BLaER1 treated with 17β-estradiol and CSF1 and Interleukin-3, amounts not matched to agents 10 nM and 100 nM (cell line): ENCODE data around the gene MCF2L.

Source experiments
- H3K27ac ChIP-seq, 11 experiments: shearing (Covaris generic); formaldehyde crosslinking; 2 replicates each; pipeline ENCODE4 v1.8.1; 2022
- H3K27me3 ChIP-seq, 11 experiments: shearing (Covaris generic); formaldehyde crosslinking; 2 replicates each; pipeline ENCODE4 v1.8.1; 2022
- H3K36me3 ChIP-seq, 11 experiments: shearing (Covaris generic); formaldehyde crosslinking; 2 replicates each; pipeline ENCODE4 v1.8.1; 2022
- H3K4me1 ChIP-seq, 10 experiments: shearing (Covaris generic); formaldehyde crosslinking; 2 replicates each; pipeline ENCODE4 v1.8.1; 2022
- H3K4me2 ChIP-seq, 11 experiments: shearing (Covaris generic); formaldehyde crosslinking; 2 replicates each; pipeline ENCODE4 v1.8.1; 2022
- H3K4me3 ChIP-seq, 10 experiments: shearing (Covaris generic); formaldehyde crosslinking; 2 replicates each; pipeline ENCODE4 v1.8.1; 2022
- H3K9ac ChIP-seq, 11 experiments: shearing (Covaris generic); formaldehyde crosslinking; 2 replicates each; pipeline ENCODE4 v1.8.1; 2022
- H3K9me3 ChIP-seq, 11 experiments: shearing (Covaris generic); formaldehyde crosslinking; replicated peaks in 1 of 11; 2 replicates each; pipeline ENCODE4 v1.8.1; 2022
- H4K20me1 ChIP-seq, 11 experiments: shearing (Covaris generic); formaldehyde crosslinking; 2 replicates each; pipeline ENCODE4 v1.8.1; 2022
- Cebpa-rat ChIP-seq, 11 experiments: shearing (Covaris generic); IDR thresholded peaks; 2 replicates each; pipeline ENCODE4 v1.8.1; 2022

Gene MCF2L

DNA sequence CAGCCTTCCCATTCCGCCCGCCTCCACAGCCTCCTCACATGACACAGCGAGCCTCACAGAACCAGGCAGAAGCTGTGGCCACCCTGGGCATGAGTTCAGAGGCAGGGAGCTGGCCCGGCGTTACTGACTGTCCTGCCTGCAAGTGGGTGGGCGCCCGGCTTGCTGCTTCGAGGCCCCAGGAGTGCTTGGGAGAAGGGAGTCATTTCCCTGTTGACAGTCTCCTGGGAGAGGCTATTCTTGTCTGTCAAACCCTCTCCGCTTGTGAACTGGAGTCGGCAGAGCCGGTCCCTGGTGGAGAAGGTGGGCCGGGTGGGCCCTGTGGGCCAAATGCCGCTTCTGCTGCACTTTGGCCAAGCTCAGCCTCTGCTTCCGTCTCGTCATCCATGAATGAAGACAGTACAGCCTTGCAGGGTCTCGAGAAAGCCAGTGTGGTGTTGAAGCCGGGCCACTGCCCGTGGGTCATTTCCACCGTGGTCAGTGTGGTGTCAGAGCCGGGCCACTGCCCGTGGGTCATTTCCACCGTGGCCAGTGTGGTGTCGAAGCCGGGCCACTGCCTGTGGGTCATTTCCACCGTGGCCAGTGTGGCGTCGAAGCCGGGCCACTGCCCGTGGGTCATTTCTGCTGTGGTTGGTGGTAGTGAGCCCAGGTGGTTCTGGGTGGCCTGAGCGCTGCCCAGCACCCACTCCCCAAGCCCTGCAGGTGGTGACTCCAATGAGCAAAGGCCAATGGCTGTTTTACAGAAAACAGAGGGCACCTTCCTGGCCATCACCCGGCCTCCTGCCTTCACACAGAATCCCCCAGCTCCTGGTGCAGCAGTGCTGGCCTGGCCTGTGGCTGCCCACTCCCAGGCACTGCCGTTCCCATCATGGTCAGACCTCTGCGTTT is 123.1 kb downstream of the MCF2L start:
- no peak for TF ChIP-seq Cebpa-rat (IDR thresholded peaks at IDR 0.05)
- H3K27ac ChIP-seq: no peak overlapping the region
- no peak overlapping the region for H3K4me2 ChIP-seq
- H3K4me1 ChIP-seq: no peaks in the 10 kb centered on the region
- H3K9me3 ChIP-seq: no peaks in the 10 kb centered on the region
- peaks cover 0 to 34% (median 0%) of the 10 kb centered on the region in 11 experiments; a peak in 3 of 22 replicates for H4K20me1 ChIP-seq
- H3K4me3 ChIP-seq: no peak overlapping the region
- peaks cover 0 to 26% (median 0%) of the 10 kb centered on the region in 11 experiments; a peak in 11 of 22 replicates for H3K27me3 ChIP-seq
- no peaks in the 10 kb centered on the region for H3K36me3 ChIP-seq
- H3K9ac ChIP-seq: no peak overlapping the region

GRCh38 chr13:113092776-113093579 is 124.0 kb downstream of the MCF2L start:
- Histone ChIP-seq H3K9ac (no peak overlapping the region), H3K4me2 (no peak overlapping the region), H3K27me3 (peaks cover 0 to 17% (median 0%) of the 10 kb centered on the region in 11 experiments; a peak in 8 of 22 replicates), H3K9me3 (no peaks in the 10 kb centered on the region), H3K4me1 (no peaks in the 10 kb centered on the region), H3K27ac (no peak overlapping the region), H3K4me3 (no peak overlapping the region), H3K36me3 (no peaks in the 10 kb centered on the region), H4K20me1 (peaks cover 0 to 33% (median 0%) of the 10 kb centered on the region in 11 experiments; a peak in 2 of 22 replicates)
- TF ChIP-seq Cebpa-rat (IDR thresholded peaks at IDR 0.05): no peak

GRCh38 chr13:113093580-113094409 is 124.8 kb downstream of the MCF2L start:
- H3K9me3 ChIP-seq: no peaks in the 10 kb centered on the region
- TF ChIP-seq Cebpa-rat (IDR thresholded peaks at IDR 0.05): no peak
- no peak overlapping the region for H3K27ac ChIP-seq

DNA sequence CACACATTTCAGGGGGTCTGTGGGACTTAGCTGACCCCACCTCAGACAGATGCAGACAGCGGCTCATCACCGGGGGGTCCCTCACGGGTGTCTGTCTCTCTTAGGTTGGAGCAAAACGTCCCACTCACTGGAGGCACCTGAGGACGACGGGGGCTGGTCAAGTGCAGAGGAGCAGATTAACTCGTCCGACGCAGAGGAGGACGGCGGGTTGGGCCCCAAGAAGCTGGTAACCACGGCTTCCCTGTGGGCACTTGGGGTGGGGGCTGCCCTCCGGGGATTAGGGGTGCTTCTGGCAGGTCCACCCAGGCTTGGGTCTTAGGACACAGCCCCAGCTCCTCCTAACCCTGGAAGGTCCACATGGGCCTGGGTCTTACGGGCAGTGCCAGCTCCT is 125.4 kb downstream of the MCF2L start:
- Histone ChIP-seq H3K9ac (no peak overlapping the region), H3K4me2 (no peak overlapping the region), H3K27ac (no peak overlapping the region), H3K9me3 (no peaks in the 10 kb centered on the region), H4K20me1 (peaks cover 0 to 33% (median 0%) of the 10 kb centered on the region in 11 experiments; a peak in 2 of 22 replicates), H3K4me3 (no peak overlapping the region), H3K36me3 (no peaks in the 10 kb centered on the region), H3K4me1 (no peaks in the 10 kb centered on the region), H3K27me3 (peaks cover 0 to 9% (median 0%) of the 10 kb centered on the region in 11 experiments; a peak in 4 of 22 replicates)
- no peak for TF ChIP-seq Cebpa-rat (IDR thresholded peaks at IDR 0.05)

More at GRCh38 chr13:113093580-113094409, 124.8 kb downstream of the MCF2L start:
- Histone ChIP-seq H3K4me1 (no peaks in the 10 kb centered on the region), H4K20me1 (peaks cover 0 to 33% (median 0%) of the 10 kb centered on the region in 11 experiments; a peak in 2 of 22 replicates), H3K4me3 (no peak overlapping the region), H3K9ac (no peak overlapping the region), H3K36me3 (no peaks in the 10 kb centered on the region), H3K4me2 (no peak overlapping the region), H3K27me3 (peaks cover 0 to 9% (median 0%) of the 10 kb centered on the region in 11 experiments; a peak in 4 of 22 replicates)

GRCh38 chr13:113095146-113096051 is 126.4 kb downstream of the MCF2L start:
- TF ChIP-seq Cebpa-rat (IDR thresholded peaks at IDR 0.05): no peak
- H3K4me3 ChIP-seq: no peak overlapping the region
- H3K27me3 ChIP-seq: peaks cover 0 to 9% (median 0%) of the 10 kb centered on the region in 11 experiments; a peak in 4 of 22 replicates
- H3K9ac ChIP-seq: no peak overlapping the region
- no peak overlapping the region for H3K4me2 ChIP-seq
- H3K36me3 ChIP-seq: no peaks in the 10 kb centered on the region
- peaks cover 0 to 27% (median 0%) of the 10 kb centered on the region in 11 experiments; a peak in 2 of 22 replicates for H4K20me1 ChIP-seq
- H3K9me3 ChIP-seq: no peaks in the 10 kb centered on the region
- H3K27ac ChIP-seq: no peak overlapping the region
- no peaks in the 10 kb centered on the region for H3K4me1 ChIP-seq

GRCh38 chr13:113096052-113096744 is 127.2 kb downstream of the MCF2L start:
- peaks cover 0 to 9% (median 0%) of the 10 kb centered on the region in 11 experiments; a peak in 4 of 22 replicates for H3K27me3 ChIP-seq
- no peak overlapping the region for H3K4me3 ChIP-seq
- no peaks in the 10 kb centered on the region for H3K36me3 ChIP-seq
- TF ChIP-seq Cebpa-rat (IDR thresholded peaks at IDR 0.05): no peak
- H3K9me3 ChIP-seq: no peaks in the 10 kb centered on the region
- H3K9ac ChIP-seq: no peak overlapping the region
- no peak overlapping the region for H3K4me2 ChIP-seq
- H4K20me1 ChIP-seq: peaks cover 0 to 27% (median 0%) of the 10 kb centered on the region in 11 experiments; a peak in 2 of 22 replicates
- no peaks in the 10 kb centered on the region for H3K4me1 ChIP-seq
- no peak overlapping the region for H3K27ac ChIP-seq

DNA sequence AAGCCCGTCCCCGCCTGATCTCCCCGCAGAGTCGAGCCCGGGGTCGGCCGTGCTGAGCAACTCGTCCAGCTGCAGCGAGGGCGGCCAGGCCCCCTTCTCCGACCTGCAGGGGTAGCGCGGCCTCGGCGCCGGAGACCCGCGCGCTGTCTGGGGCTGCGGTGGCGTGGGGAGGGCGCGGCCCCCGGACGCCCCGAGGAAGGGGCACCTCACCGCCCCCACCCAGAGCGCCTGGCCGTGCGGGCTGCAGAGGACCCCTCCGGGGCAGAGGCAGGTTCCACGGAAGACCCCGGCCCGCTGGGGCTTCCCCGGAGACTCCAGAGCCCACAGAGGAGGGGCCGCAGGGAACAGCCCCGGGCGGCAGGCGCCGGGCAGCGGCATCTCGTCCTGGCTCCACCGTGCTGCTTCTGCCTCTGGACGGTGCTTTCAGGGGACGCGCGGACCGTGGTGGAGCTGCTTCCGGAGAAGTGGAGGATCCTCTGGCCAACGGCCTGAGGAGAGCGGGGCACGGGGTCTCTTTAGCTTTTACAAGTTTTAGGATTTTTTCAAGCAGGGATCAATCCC is 127.8 kb downstream of the MCF2L start:
- Histone ChIP-seq H3K27me3 (peaks cover 0 to 9% (median 0%) of the 10 kb centered on the region in 11 experiments; a peak in 4 of 22 replicates), H3K4me3 (no peak overlapping the region), H3K4me1 (no peaks in the 10 kb centered on the region), H3K4me2 (no peak overlapping the region), H4K20me1 (peaks cover 0 to 27% (median 0%) of the 10 kb centered on the region in 11 experiments; a peak in 2 of 22 replicates), H3K36me3 (no peaks in the 10 kb centered on the region), H3K9ac (no peak overlapping the region), H3K27ac (no peak overlapping the region), H3K9me3 (no peaks in the 10 kb centered on the region)
- TF ChIP-seq Cebpa-rat (IDR thresholded peaks at IDR 0.05): no peak
